Astrocyte of the cerebellum (primary cell): Measurements from ENCODE around the gene FYN.

Experiments
- DNase-seq: peaks from one replicate; pipeline ENCODE4 v3.0.0-alpha.2; 2011; ENCODE audit warnings: low read depth
- H3K4me3 ChIP-seq: 2 replicates; pipeline ENCODE4 v1.5.1; 2011; ENCODE audit warnings: mild to moderate bottlenecking, low read depth, low read length, moderate library complexity
- CTCF ChIP-seq: IDR thresholded peaks from 2 replicates; pipeline ENCODE4 v1.5.1; 2012; ENCODE audit warnings: low read length, low read depth, moderate library complexity, mild to moderate bottlenecking; ENCODE audit errors: missing control alignments
- in situ Hi-C: cut with HindIII; loops from 2 replicates; pipeline ENCODE4 v1.10.0; 2017; ENCODE audit warnings: low sequenced_read_pairs

FYN gene

GRCh38 chr6:111871725-111872400 lies 1.4 kb downstream of the FYN start:
- no peak for DNase-seq
- peak overlapping the region; percentile 64 for H3K4me3 ChIP-seq
- in situ Hi-C loops: no loop called here
- TF ChIP-seq CTCF: no peak

GRCh38 chr6:111871207-111871606 lies 2.0 kb downstream of the FYN start:
- H3K4me3 ChIP-seq: peak overlapping the region; percentile 64
- DNase-seq: no peak
- in situ Hi-C loops: no loop called here
- no peak for TF ChIP-seq CTCF

- H3K4me3 ChIP-seq: peak overlapping the region; percentile 64
- no peak for DNase-seq
- no peak for TF ChIP-seq CTCF
- in situ Hi-C loops: no loop called here
These were observed 2.5 kb downstream of the FYN start for GRCh38 chr6:111870742-111871064.

GRCh38 chr6:111870051-111870741 lies 3.1 kb downstream of the FYN start:
- peak overlapping the region; percentile 64 for H3K4me3 ChIP-seq
- TF ChIP-seq CTCF: no peak
- DNase-seq: no peak
- in situ Hi-C loops: no loop called here

GRCh38 chr6:111866857-111867256 lies 6.4 kb downstream of the FYN start:
- no peak for DNase-seq
- TF ChIP-seq CTCF: no peak
- H3K4me3 ChIP-seq: no peak overlapping the region
- in situ Hi-C loops: no loop called here

GRCh38 chr6:111865909-111866546 lies 7.2 kb downstream of the FYN start:
- no peak for TF ChIP-seq CTCF
- DNase-seq: no peak
- in situ Hi-C loops: no loop called here
- no peak overlapping the region for H3K4me3 ChIP-seq
